ENCODE results near the gene METAP1.
"Not testable (repeated sequence)": the region's sequence is repeated elsewhere in the genome, so short reads cannot be mapped to it uniquely, and the experiment has no call there.

METAP1 gene

GRCh38 chr4:99061048-99061700 lies 65.7 kb downstream of the METAP1 start:
- DNase-seq: no peak

GRCh38 chr4:99062120-99062519 lies 66.6 kb downstream of the METAP1 start:
- no peak for DNase-seq

GRCh38 chr4:99065521-99065920 lies 70.0 kb downstream of the METAP1 start:
- DNase-seq: not testable (repeated sequence)

- no peak for DNase-seq
Measured at GRCh38 chr4:99067617-99068016, 72.1 kb downstream of the METAP1 start.

GRCh38 chr4:99071159-99071558 lies 75.6 kb downstream of the METAP1 start:
- DNase-seq: no peak

- no peak for DNase-seq
Measured at GRCh38 chr4:99074816-99075215, 79.3 kb downstream of the METAP1 start.

- no peak for DNase-seq
Measured at GRCh38 chr4:99076292-99076976, 80.9 kb downstream of the METAP1 start.

- no peak for DNase-seq
Measured at GRCh38 chr4:99077177-99077576, 81.7 kb downstream of the METAP1 start.

GRCh38 chr4:99078336-99078735 lies 82.8 kb downstream of the METAP1 start:
- DNase-seq: no peak

GRCh38 chr4:99078931-99079624 lies 83.6 kb downstream of the METAP1 start:
- DNase-seq: no peak

DNA sequence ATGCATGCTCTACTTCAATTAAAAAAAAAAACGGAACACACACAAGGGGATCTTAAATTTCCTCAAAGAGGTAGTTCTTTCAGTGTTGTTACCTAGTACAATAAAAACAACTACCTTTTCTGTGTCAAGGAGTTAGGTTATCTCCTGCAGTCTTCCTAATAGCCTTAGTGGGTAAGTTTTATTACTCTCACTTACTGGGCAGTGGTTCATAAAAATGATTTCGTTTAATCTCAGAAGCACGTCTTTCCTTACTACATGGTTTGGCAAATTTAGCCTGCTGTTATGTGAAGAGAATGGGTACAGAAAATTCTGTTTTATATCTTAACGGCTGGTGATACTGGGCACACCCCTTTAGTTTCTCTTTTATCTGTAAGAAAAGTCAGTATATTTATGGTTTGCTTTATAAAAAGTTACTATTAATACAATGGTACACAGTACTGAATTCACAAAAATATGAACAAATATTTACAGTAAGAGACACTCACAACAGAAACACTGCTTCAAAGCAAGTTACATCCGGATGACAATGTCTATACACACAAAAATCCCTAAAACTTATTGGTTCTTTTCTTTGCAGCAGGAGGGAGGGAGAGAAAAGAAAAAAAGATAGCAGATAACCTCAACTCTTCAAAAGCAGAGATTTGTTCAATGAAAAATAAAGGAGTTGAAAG lies 84.2 kb downstream of the METAP1 start:
- DNase-seq: no peak

DNA sequence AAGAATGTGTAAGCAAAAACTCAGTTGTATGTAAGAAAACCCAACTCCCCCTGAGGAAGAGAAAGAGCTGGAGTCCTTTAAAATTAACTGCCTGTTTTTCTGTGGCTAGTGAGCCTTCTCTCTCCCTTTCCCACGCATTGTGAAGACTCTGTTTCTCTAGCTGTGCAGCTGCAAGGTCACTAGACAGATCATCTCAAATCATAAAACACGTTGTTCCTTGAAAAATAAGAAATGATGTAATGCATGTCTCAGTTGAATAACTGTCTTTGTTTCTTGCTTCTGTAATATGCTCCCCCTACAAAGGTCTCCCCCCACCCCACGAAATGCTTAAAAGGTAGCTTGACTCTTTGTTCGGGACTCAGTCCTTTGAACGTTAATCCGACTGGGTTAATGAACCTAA lies 85.3 kb downstream of the METAP1 start:
- DNase-seq: not testable (repeated sequence)

DNA sequence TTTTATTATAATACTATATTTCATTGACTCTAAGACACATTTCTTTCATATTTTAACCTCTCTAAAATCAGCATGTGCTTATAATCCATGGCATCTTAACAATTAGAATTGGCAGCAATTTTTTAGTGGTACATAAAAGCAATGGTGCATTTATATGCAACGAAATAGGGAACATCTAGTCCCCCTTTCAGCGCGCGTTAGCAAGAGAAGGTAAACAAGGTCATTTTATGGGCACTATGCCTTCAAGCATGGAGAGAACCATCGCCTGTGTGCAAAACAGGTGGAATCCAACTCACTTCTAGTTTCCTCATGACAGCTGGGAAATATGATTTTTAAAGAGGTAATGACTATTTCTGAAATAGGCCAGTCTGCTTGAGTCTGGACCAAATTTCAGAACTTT lies 86.7 kb downstream of the METAP1 start:
- no peak for DNase-seq

- no peak for DNase-seq
Measured at GRCh38 chr4:99084595-99084994, 89.1 kb downstream of the METAP1 start.

GRCh38 chr4:99088023-99088449 lies 92.5 kb downstream of the METAP1 start:
- no peak for DNase-seq

DNA sequence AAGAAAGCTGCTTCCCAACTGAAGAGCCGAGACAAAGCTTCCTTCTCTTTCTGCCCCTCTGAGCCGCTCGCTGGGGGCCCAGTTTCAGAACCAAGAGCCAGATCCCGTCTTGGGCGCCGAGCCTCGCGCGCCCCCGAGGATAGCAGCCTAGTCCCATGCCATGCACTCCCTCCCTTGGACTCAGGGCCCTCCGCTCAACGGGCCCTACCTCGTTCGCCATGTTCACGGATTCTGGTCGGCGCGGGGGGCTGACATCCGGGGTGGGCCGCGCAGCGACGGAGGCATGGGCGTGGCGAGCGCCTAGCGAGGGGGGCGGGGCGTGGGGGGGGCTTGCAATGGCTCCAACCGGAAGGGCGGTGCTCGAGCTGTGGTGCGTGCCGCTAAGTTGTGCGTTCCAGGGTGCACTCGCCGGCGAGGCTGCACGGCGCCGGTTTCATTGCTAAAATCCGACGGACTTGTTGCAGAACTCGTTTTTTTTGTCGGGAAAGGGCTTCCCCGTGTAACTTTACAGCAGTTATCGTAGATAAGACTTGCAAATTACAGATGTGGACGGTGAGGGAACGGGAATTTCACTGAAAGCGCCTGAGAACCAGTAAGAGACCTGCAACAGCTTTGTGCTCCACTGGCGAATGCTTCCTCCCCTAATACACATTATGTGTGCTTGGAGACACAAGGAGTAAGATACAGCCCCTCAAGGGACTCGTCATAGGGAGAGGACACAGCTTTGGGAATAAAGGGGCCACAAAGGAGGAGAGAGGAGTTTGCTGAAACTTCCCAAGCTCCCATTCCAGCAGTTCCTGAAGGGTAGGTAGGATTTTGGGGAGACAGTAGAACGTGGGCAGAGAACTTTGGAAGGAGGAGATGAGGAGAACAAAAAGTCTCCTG lies 93.2 kb downstream of the METAP1 start, which contains the start of gene ADH5:
TSS of gene ADH5 (minus strand) at position 308 of the 885 bp plus-strand sequence. CDS start at position 220, 88 bp downstream.
- DNase-seq: peak; percentile 81

GRCh38 chr4:99090481-99091215 lies 95.1 kb downstream of the METAP1 start:
- no peak for DNase-seq

GRCh38 chr4:99091216-99091575 lies 95.7 kb downstream of the METAP1 start:
- no peak for DNase-seq

- not testable (repeated sequence) for DNase-seq
Measured at GRCh38 chr4:99091841-99092240, 96.3 kb downstream of the METAP1 start.

DNA sequence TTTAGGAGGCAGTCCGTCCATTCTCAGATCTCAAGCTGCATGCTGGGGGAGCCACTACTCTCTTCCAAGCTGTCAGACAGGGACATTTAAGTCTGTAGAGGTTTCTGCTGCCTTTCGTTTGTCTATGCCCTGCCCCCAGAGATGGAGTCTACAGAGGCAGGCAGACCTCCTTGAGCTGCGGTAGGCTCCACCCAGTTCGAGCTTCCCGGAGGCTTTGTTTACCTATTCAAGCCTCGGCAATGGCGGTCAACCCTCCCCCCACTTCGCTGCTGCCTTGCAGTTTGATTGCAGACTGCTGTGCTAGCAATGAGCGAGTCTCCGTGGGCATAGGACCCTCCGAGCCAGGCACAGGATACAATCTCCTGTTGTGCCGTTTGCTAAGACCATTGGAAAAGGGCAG lies 103.8 kb downstream of the METAP1 start:
- DNase-seq: no peak

DNA sequence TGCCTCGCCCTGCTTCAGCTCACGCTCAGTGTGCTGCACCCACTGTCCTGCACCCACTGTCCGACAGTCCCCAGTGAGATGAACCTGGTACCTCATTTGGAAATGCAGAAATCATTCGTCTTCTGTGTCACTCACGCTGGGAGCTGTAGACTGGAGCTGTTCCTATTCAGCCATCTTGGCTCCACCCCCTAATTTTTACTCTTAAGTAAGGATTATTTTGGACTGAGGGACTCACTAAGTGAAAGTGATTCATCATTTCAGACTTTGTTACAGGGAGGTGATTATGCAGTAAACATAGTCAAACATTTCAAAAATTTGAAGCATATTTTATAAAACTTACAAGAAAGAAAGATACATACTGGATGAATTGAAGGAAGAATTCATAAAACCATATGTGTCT lies 104.3 kb downstream of the METAP1 start:
- DNase-seq: not testable (repeated sequence)

DNA sequence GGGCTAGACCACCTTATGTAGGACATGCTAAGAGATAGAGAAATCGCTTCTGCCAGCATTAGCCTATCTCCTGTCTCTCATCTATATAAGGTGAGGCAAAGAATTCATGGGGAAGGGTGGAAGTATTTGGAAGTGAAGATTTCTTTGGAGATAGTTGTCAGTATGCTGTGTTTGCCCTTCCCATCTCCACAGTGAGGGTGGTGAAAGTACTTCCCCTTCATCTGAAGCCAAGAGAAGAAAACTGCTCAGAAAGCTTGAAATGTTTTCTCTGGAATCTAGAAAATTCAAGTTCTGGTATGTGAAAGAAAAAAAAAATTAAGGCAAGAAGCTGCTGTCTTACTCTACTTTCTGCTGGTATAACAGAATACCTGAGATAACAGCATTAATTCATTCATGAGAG lies 105.4 kb downstream of the METAP1 start:
- DNase-seq: no peak
